ENCODE results near the gene HSPB2. TPM values are rescaled to one million over a fixed set of nuclear protein-coding genes. Genes with fewer than 3 reads are reported as not detected.

HSPB2 gene
- total RNA-seq, 1 experiment from 2014 or later = 0.33 TPM

DNA sequence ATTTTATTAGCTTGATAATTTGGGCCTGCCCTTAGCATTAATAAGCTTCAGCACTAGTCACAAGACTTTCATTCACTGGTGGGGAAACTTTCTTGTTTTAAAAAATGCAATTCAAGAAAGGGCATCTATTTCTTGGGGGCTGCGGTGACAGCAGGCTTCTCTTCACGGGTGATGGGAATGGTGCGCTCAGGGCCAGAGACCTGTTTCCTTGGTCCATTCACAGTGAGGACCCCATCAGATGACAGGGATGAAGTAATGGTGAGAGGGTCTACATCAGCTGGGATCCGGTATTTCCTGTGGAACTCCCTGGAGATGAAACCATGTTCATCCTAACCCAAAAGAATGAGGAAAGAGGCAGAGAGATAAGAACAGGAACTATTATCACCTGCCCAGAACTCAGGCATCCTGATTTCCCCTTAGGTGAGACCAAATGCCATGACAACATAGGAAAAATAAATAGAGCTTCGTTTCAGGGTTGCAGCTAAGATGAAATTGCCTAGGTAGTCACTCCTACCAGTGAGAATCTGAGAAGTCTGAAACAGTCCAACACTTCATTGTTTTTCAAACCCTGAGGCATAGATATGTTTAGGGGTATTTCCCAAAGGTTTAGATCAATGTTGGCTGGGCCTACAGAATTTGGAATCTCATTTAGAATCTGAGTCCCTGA is 3.8 kb upstream of the HSPB2 start (continued):
- TF ChIP-seq ETV6 (CRISPR knock-in tag; IDR thresholded peaks at IDR 0.05) = no peak
- no peak for TF ChIP-seq GTF2I (CRISPR knock-in tag; conservative IDR thresholded peaks at IDR 0.05)
- TF ChIP-seq ZNF121 (CRISPR knock-in tag; IDR thresholded peaks at IDR 0.05) = no peak
- no peak for TF ChIP-seq KAT7 (CRISPR knock-in tag; IDR thresholded peaks at IDR 0.05; ENCODE audit: borderline replicate concordance)
- TF ChIP-seq, protein P1, sequence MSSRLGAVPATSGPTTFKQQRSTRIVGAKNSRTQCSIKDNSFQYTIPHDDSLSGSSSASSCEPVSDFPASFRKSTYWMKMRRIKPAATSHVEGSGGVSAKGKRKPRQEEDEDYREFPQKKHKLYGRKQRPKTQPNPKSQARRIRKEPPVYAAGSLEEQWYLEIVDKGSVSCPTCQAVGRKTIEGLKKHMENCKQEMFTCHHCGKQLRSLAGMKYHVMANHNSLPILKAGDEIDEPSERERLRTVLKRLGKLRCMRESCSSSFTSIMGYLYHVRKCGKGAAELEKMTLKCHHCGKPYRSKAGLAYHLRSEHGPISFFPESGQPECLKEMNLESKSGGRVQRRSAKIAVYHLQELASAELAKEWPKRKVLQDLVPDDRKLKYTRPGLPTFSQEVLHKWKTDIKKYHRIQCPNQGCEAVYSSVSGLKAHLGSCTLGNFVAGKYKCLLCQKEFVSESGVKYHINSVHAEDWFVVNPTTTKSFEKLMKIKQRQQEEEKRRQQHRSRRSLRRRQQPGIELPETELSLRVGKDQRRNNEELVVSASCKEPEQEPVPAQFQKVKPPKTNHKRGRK (CRISPR knock-in tag; IDR thresholded peaks at IDR 0.05; ENCODE audit: borderline replicate concordance) = no peak
- TF ChIP-seq RORB (CRISPR knock-in tag; IDR thresholded peaks at IDR 0.05) = no peak
- TF ChIP-seq, protein P2, sequence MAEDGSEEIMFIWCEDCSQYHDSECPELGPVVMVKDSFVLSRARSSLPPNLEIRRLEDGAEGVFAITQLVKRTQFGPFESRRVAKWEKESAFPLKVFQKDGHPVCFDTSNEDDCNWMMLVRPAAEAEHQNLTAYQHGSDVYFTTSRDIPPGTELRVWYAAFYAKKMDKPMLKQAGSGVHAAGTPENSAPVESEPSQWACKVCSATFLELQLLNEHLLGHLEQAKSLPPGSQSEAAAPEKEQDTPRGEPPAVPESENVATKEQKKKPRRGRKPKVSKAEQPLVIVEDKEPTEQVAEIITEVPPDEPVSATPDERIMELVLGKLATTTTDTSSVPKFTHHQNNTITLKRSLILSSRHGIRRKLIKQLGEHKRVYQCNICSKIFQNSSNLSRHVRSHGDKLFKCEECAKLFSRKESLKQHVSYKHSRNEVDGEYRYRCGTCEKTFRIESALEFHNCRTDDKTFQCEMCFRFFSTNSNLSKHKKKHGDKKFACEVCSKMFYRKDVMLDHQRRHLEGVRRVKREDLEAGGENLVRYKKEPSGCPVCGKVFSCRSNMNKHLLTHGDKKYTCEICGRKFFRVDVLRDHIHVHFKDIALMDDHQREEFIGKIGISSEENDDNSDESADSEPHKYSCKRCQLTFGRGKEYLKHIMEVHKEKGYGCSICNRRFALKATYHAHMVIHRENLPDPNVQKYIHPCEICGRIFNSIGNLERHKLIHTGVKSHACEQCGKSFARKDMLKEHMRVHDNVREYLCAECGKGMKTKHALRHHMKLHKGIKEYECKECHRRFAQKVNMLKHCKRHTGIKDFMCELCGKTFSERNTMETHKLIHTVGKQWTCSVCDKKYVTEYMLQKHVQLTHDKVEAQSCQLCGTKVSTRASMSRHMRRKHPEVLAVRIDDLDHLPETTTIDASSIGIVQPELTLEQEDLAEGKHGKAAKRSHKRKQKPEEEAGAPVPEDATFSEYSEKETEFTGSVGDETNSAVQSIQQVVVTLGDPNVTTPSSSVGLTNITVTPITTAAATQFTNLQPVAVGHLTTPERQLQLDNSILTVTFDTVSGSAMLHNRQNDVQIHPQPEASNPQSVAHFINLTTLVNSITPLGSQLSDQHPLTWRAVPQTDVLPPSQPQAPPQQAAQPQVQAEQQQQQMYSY (CRISPR knock-in tag; IDR thresholded peaks at IDR 0.05) = no peak
- no peak for TF ChIP-seq NR1H2 (CRISPR knock-in tag; IDR thresholded peaks at IDR 0.05)
- no peak for TF ChIP-seq SP1 (CRISPR knock-in tag; conservative IDR thresholded peaks at IDR 0.05)
- no peak for TF ChIP-seq E2F1 (CRISPR knock-in tag; IDR thresholded peaks at IDR 0.05)
- no peak for TF ChIP-seq ZSCAN18 (CRISPR knock-in tag; IDR thresholded peaks at IDR 0.05)
- TF ChIP-seq GRHL2 (CRISPR knock-in tag; IDR thresholded peaks at IDR 0.05; ENCODE audit: insufficient replicate concordance, severe bottlenecking) = no peak

- Mint-ChIP-seq H3K27me3 (ENCODE audit: low read depth) (no peaks in the 10 kb centered on the region; the same call in 1 of the 2 replicates), H3K4me1 (peaks cover 34% of the 10 kb centered on the region), H3K4me3 (no peak overlapping the region), H3K27ac (no peak overlapping the region), H3K9me3 (peaks cover 6% of the 10 kb centered on the region), H3K36me3 (no peaks in the 10 kb centered on the region)
- DNase-seq (ENCODE audit: low spot score) = no peak
- ChIA-PET POLR2A (no interaction called here), CTCF (interaction anchor here (2.6 kb wide), 1 partner anchor 73 kb away, joined by 8 read pairs; no protein-coding TSS in a partner anchor)
- no peak for ATAC-seq
- TF ChIP-seq IRF2 (CRISPR knock-in tag; IDR thresholded peaks at IDR 0.05; ENCODE audit: borderline replicate concordance, low read depth) (no peak), HMGXB4 (CRISPR knock-in tag; IDR thresholded peaks at IDR 0.05) (no peak), ARID4B (CRISPR knock-in tag; IDR thresholded peaks at IDR 0.05; ENCODE audit: borderline replicate concordance) (no peak), HMGA2 (CRISPR knock-in tag; IDR thresholded peaks at IDR 0.05) (no peak)
- TF ChIP-seq, protein P1 (CRISPR knock-in tag; IDR thresholded peaks at IDR 0.05; ENCODE audit: borderline replicate concordance) = no peak
- TF ChIP-seq, protein P3, sequence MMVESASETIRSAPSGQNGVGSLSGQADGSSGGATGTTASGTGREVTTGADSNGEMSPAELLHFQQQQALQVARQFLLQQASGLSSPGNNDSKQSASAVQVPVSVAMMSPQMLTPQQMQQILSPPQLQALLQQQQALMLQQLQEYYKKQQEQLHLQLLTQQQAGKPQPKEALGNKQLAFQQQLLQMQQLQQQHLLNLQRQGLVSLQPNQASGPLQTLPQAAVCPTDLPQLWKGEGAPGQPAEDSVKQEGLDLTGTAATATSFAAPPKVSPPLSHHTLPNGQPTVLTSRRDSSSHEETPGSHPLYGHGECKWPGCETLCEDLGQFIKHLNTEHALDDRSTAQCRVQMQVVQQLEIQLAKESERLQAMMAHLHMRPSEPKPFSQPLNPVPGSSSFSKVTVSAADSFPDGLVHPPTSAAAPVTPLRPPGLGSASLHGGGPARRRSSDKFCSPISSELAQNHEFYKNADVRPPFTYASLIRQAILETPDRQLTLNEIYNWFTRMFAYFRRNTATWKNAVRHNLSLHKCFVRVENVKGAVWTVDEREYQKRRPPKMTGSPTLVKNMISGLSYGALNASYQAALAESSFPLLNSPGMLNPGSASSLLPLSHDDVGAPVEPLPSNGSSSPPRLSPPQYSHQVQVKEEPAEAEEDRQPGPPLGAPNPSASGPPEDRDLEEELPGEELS (CRISPR knock-in tag; IDR thresholded peaks at IDR 0.05) = no peak
These were observed 3.2 kb upstream of the HSPB2 start for GRCh38 chr11:111909378-111909777.

All from WTC11 (cell line).